Activated CD4-positive, alpha-beta T cell treated with anti-CD3 and anti-CD28 coated beads, Interleukin-2, amount 50 U/mL, for 4 hours (primary cell): ENCODE data around the gene BSDC1.
"Not testable (repeated sequence)": the region's sequence is repeated elsewhere in the genome, so short reads cannot be mapped to it uniquely, and the experiment has no call there.

ENCODE experiments used
- DNase-seq, 2 experiments: peaks; one replicate each; pipeline ENCODE4 v3.0.0-alpha.2; 2020

BSDC1 gene, protein sequence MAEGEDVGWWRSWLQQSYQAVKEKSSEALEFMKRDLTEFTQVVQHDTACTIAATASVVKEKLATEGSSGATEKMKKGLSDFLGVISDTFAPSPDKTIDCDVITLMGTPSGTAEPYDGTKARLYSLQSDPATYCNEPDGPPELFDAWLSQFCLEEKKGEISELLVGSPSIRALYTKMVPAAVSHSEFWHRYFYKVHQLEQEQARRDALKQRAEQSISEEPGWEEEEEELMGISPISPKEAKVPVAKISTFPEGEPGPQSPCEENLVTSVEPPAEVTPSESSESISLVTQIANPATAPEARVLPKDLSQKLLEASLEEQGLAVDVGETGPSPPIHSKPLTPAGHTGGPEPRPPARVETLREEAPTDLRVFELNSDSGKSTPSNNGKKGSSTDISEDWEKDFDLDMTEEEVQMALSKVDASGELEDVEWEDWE

DNA sequence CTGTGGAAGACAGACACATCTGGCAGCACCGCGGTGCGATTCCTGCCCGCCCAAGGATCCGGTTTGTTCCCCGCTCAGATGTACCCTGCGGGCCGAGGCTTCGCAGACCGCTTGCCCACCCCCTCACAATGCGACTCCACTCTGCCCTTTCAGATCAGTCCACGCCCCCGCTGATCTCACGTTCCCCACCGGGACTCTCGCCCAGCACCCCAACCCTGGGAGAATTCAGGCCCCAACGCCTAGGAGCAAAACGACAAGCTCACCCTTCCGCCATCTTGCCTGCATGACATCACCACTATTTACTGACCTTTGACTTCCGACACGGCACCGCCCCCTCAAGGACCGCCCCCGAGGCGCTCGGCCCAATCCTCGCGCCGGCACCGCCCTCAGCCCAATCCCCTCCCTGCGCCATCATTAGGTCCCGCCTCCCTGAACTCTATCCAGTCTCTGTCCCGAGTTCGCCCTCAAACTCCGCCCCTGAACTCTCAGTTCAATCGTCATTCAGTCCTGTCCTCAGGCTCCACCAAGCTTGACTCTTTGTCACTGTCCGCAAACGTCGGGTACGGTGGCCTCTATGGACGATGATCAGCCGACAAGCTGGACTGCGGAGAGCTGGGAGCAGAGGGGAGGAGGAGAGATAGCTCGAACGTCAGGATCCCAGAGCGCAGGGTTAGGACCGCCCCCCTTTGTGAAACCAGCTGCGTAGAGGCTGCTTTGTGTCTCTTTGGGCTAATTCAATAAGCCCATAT, at the start of gene BSDC1:
BSDC1 (minus strand) TSS at position 301 of the 749 bp plus-strand sequence; CDS start at position 274, 27 bp downstream.
- DNase-seq, result peak; percentile 97 to 98

DNA sequence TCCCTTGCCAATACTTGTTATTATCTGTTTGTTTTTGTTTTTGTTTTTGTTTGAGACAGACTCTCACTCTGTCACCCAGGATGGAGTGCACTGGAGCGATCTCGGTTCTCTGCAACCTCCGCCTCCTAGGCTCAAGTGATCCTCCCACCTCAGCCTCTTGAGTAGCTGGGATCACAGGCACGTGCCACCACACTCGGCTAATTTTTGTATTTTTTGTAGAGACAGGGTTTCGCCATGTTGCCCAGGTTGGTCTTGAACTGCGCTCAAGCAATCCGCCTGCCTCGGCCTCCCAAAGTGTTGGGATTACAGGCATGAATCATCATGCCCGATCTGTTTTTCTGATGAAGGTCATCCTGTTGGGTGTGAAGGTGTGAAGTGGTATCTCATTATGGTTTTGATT, 47.2 kb upstream of the BSDC1 start:
- not testable (repeated sequence) for DNase-seq

- not testable (repeated sequence) for DNase-seq
These were observed 44.5 kb upstream of the BSDC1 start for GRCh38 chr1:32438777-32439176.

DNA sequence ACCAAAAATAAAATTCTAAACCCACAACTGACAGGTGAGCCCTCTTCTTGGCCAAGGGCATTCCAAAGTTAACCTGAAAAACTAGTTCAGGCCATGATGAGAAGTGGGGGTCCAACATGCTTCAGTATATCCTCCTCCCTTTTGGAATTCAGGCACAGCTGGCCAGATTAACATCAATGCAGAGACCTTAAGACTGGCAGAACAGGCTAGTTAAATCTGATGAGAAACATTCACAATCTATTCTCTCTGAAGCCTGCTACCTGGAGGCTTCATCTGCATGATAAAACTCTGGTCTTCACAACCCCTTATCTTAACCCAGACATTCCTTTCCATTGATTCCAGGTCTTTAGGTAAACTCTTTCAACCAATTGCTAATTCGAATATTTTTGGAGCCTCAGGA, 43.9 kb upstream of the BSDC1 start:
- no peak for DNase-seq

DNA sequence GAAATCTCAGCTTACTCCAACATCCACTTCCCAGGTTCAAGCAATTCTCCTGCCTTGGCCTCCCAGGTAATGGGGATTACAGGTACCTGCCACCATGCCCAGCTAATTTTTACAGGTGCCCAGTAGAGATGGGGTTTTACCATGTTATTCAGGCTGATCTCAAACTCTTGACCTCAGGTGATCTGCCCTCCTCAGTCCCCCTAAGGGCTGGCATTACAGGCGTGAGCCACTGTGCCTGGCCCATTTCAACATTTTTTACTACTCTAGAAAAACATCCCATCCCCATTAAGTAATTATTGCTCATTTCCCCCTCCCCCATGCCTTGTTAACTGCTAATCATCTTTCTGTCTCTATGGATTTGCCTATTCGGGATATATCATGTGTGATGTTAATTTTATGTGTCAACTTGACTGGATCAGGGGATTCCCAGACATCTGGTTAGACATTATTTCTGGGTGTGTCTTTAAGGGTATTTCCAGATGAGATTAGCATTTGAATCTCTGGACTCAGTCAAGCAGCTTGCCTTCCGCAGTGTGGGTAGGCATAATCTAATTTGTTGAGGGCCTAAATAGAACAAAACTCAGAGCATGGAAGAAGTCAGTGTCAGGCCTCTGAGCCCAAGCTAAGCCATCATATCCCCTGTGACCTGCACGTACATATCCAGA, 37.6 kb upstream of the BSDC1 start:
- no peak for DNase-seq

GRCh38 chr1:32427264-32427963, 33.2 kb upstream of the BSDC1 start:
- no peak for DNase-seq

GRCh38 chr1:32426489-32427255, 32.4 kb upstream of the BSDC1 start:
- no peak for DNase-seq

GRCh38 chr1:32421775-32422174, 27.5 kb upstream of the BSDC1 start:
- no peak for DNase-seq

DNA sequence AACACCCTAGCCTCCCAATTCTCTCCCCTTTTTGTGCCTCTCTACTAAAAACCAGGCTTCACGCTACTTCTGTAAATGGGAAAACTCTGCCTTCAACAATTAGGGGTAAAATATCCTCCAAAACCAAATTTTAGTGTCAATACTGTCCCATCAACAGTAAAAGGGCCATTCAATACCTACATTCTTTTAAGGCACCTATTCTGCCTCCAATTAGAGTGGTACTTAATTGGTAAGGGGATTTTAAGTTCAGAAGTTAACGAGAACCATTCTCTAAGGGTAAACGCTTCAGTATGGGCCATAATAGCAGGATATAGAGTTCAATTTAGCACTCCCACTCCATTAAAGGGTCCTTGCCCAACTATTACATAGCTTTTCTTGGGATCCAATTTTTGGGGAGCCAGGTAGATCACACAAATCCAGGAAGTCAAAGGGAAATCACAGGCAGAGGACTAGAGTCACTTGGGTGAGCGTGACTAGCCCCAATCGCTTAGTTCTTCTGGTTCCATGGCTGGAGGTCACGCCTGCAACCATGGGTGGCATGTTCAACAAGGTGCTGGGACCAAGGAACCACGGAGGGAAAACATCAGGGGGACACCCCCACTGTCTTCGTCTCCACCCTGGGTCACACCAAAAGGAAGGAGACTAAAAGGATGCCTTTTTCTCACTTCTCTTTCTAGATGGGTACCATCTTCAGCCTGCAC, 20.1 kb upstream of the BSDC1 start:
- no peak for DNase-seq

GRCh38 chr1:32413507-32414185, 19.4 kb upstream of the BSDC1 start:
- DNase-seq, result peak; percentile 60

GRCh38 chr1:32411261-32411660, 17.0 kb upstream of the BSDC1 start:
- DNase-seq, result no peak

- DNase-seq, result no peak
These were observed 12.4 kb upstream of the BSDC1 start for GRCh38 chr1:32406629-32407111.

GRCh38 chr1:32405672-32406467, 11.6 kb upstream of the BSDC1 start:
- DNase-seq, result no peak

GRCh38 chr1:32404946-32405345, 10.7 kb upstream of the BSDC1 start:
- DNase-seq, result no peak

- peak; percentile 38 to 39 for DNase-seq
These were observed 6.8 kb upstream of the BSDC1 start for GRCh38 chr1:32400876-32401631.

DNA sequence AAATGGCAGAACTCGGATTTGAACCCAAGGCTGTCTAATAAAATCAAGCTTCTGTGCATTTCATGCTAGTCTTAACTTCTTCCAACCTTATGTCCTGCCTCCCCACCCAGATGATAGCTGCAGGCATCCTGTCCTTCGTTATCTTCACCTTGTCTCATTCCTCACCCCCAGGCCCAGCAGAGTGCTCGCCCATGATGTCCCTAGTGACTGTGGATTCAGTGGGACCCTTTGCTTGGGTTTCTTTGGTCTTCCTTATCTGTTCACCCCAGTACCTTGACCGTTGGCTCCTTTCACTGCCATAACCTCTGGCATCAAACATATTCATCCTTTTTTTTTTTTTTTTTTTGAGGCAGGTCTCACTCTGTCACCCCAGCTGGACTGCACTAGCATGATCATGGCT, 5.6 kb upstream of the BSDC1 start:
- no peak for DNase-seq

DNA sequence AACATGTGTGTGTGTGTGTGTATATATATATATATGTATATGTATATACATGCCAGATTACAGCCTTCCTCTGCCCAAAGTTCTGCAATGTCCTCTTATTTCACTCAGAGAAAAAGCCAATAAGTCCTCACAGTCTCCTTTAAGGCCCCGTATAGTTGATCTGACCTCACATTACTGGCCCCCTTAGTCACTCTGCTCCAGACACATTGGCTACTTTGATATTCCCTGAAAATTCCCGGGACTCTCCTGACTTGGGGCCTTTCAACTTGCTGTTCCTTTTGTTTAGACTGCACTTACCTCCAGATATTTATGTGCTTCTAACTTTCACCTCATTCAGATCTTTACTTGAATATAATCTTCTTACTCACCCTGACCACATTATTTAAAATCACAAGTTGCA, 4.2 kb upstream of the BSDC1 start:
- no peak for DNase-seq

- not testable (repeated sequence) for DNase-seq
These were observed 2.3 kb upstream of the BSDC1 start for GRCh38 chr1:32396524-32396923.

DNA sequence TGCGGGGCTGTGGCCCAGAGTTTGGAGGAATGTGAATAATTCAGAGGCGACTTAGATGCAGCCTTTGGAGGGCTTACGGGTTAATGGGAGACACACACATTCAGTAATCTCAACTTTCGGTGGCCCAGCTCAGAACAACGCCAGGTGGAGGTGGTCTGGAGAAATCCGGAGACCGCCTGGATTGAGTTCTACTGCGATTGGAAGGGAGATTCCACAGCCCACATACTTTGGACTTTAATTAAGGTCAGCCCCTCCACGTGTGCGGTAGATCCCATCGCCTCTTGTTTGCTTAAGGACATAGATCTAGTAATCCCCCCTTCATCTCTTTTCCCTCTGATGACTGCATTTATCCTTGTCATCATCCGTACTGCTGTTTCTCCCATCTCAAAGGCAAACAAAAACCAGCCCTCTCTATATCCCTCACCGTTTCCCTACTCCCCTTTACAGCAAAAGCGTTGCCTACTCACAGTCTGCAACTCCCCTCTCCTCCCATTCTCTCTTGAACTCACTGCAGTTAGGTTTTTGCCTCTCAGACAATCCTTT, 720 bp upstream of the BSDC1 start:
- DNase-seq, result no peak
